ENCODE data around the gene TPM2. TPM values are rescaled to one million over a fixed set of nuclear protein-coding genes. Genes with fewer than 3 reads are reported as not detected.

TPM2 gene
- 463 TPM for polyA plus RNA-seq
- long read RNA-seq, donor 1, transcript TPM2-203 (9 exons, 1,183 nt), result major isoform, 66 of 122 reads
- long read RNA-seq, donor 1, partial matches to known transcripts, result 52 of 122 reads
- long read RNA-seq, donor 1, other reads (novel, unspliced or antisense), result 0 of 122 reads
- long read RNA-seq, donor 2, transcript TPM2-203 (9 exons, 1,183 nt), result major isoform, 141 of 285 reads
- long read RNA-seq, donor 2, partial matches to known transcripts, result 131 of 285 reads
- long read RNA-seq, donor 2, other reads (novel, unspliced or antisense), result 12 of 285 reads
- long read RNA-seq, donor 3, result 0 reads
- long read RNA-seq, donor 4, partial matches to known transcripts, result 0 of 1 reads
- long read RNA-seq, donor 4, other reads (novel, unspliced or antisense), result 0 of 1 reads
- long read RNA-seq, donor 5, transcript TPM2-203 (9 exons, 1,183 nt), result major isoform, 84 of 162 reads
- long read RNA-seq, donor 5, partial matches to known transcripts, result 58 of 162 reads
- long read RNA-seq, donor 5, other reads (novel, unspliced or antisense), result 14 of 162 reads
- long read RNA-seq, donor 6, transcript TPM2-203 (9 exons, 1,183 nt), result major isoform, 114 of 375 reads
- long read RNA-seq, donor 6, transcript TPM2-201 (9 exons, 1,018 nt), result minor isoform, 6 of 375 reads
- long read RNA-seq, donor 6, partial matches to known transcripts, result 231 of 375 reads
- long read RNA-seq, donor 6, other reads (novel, unspliced or antisense), result 22 of 375 reads
- long read RNA-seq, donor 7, transcript TPM2-201 (9 exons, 1,018 nt), result minor isoform, 5 of 335 reads
- long read RNA-seq, donor 7, transcript TPM2-203 (9 exons, 1,183 nt), result major isoform, 123 of 335 reads
- long read RNA-seq, donor 7, partial matches to known transcripts, result 187 of 335 reads
- long read RNA-seq, donor 7, other reads (novel, unspliced or antisense), result 17 of 335 reads
- long read RNA-seq, donor 8, transcript TPM2-203 (9 exons, 1,183 nt), result major isoform, 164 of 378 reads
- long read RNA-seq, donor 8, transcript TPM2-211 (9 exons, 1,392 nt), result minor isoform, 6 of 378 reads
- long read RNA-seq, donor 8, partial matches to known transcripts, result 187 of 378 reads
- long read RNA-seq, donor 8, other reads (novel, unspliced or antisense), result 17 of 378 reads
- long read RNA-seq, donor 9, transcript TPM2-203 (9 exons, 1,183 nt), result major isoform, 115 of 361 reads
- long read RNA-seq, donor 9, transcript TPM2-201 (9 exons, 1,018 nt), result minor isoform, 6 of 361 reads
- long read RNA-seq, donor 9, partial matches to known transcripts, result 228 of 361 reads
- long read RNA-seq, donor 9, other reads (novel, unspliced or antisense), result 8 of 361 reads
- long read RNA-seq, donor 10, transcript TPM2-203 (9 exons, 1,183 nt), result major isoform, 109 of 283 reads
- long read RNA-seq, donor 10, partial matches to known transcripts, result 152 of 283 reads
- long read RNA-seq, donor 10, other reads (novel, unspliced or antisense), result 21 of 283 reads
- long read RNA-seq, donor 11, transcript TPM2-203 (9 exons, 1,183 nt), result major isoform, 116 of 234 reads
- long read RNA-seq, donor 11, partial matches to known transcripts, result 104 of 234 reads
- long read RNA-seq, donor 11, other reads (novel, unspliced or antisense), result 10 of 234 reads

- H3K27ac ChIP-seq (ENCODE audit: low read length), result peak within 1 kb of the TSS; percentile 86
- peaks cover 13% of the 10 kb centered on the region for H3K36me3 ChIP-seq (ENCODE audit: control insufficient read depth, insufficient read depth, low read length)
- peaks cover 17% of the 10 kb centered on the region for H3K4me1 ChIP-seq (ENCODE audit: control insufficient read depth, insufficient read depth, low read length)
- peak; percentile 42 to 64 for DNase-seq
- peaks cover 9% of the 10 kb centered on the region for H3K9me3 ChIP-seq (ENCODE audit: control insufficient read depth, low read depth, low read length)
- peak within 1 kb of the TSS; percentile 78 for H3K4me3 ChIP-seq (ENCODE audit: low read length)
- H3K27me3 ChIP-seq (ENCODE audit: control insufficient read depth, insufficient read depth, low read length), result peaks cover 2% of the 10 kb centered on the region
- no CpG with 5 or more reads among the region's 61 CpGs for WGBS (ENCODE audit: insufficient coverage, low lambda C conversion rate)
These were observed at the start of gene TPM2 for GRCh38 chr9:35689542-35690293. TPM2 (minus strand) TSS chr9:35689925; CDS start chr9:35689817, 108 bp downstream.

GRCh38 chr9:35738924-35739323 is 49.2 kb upstream of the TPM2 start:
- no peak for DNase-seq
- no peak overlapping the region for H3K4me3 ChIP-seq (ENCODE audit: low read length)
- no peak overlapping the region for H3K27ac ChIP-seq (ENCODE audit: low read length)
- H3K27me3 ChIP-seq (ENCODE audit: control insufficient read depth, insufficient read depth, low read length), result no peaks in the 10 kb centered on the region
- peaks cover 92% of the 10 kb centered on the region for H3K36me3 ChIP-seq (ENCODE audit: control insufficient read depth, insufficient read depth, low read length)
- H3K4me1 ChIP-seq (ENCODE audit: control insufficient read depth, insufficient read depth, low read length), result peaks cover 2% of the 10 kb centered on the region
- H3K9me3 ChIP-seq (ENCODE audit: control insufficient read depth, low read depth, low read length), result no peaks in the 10 kb centered on the region
- WGBS (ENCODE audit: insufficient coverage, low lambda C conversion rate), result 100% methylated on average over 2 of the region's 7 CpGs

GRCh38 chr9:35738186-35738585 is 48.5 kb upstream of the TPM2 start:
- H3K4me3 ChIP-seq (ENCODE audit: low read length), result no peak overlapping the region
- peaks cover 85% of the 10 kb centered on the region for H3K36me3 ChIP-seq (ENCODE audit: control insufficient read depth, insufficient read depth, low read length)
- H3K9me3 ChIP-seq (ENCODE audit: control insufficient read depth, low read depth, low read length), result no peaks in the 10 kb centered on the region
- DNase-seq, result no peak
- H3K27me3 ChIP-seq (ENCODE audit: control insufficient read depth, insufficient read depth, low read length), result no peaks in the 10 kb centered on the region
- no CpG with 5 or more reads among the region's 4 CpGs for WGBS (ENCODE audit: insufficient coverage, low lambda C conversion rate)
- H3K4me1 ChIP-seq (ENCODE audit: control insufficient read depth, insufficient read depth, low read length), result peaks cover 9% of the 10 kb centered on the region
- no peak overlapping the region for H3K27ac ChIP-seq (ENCODE audit: low read length)

GRCh38 chr9:35737143-35737542 is 47.4 kb upstream of the TPM2 start:
- no peaks in the 10 kb centered on the region for H3K27me3 ChIP-seq (ENCODE audit: control insufficient read depth, insufficient read depth, low read length)
- no peak overlapping the region for H3K4me3 ChIP-seq (ENCODE audit: low read length)
- peaks cover 74% of the 10 kb centered on the region for H3K36me3 ChIP-seq (ENCODE audit: control insufficient read depth, insufficient read depth, low read length)
- DNase-seq, result no peak
- peaks cover 10% of the 10 kb centered on the region for H3K4me1 ChIP-seq (ENCODE audit: control insufficient read depth, insufficient read depth, low read length)
- H3K27ac ChIP-seq (ENCODE audit: low read length), result no peak overlapping the region
- H3K9me3 ChIP-seq (ENCODE audit: control insufficient read depth, low read depth, low read length), result no peaks in the 10 kb centered on the region
- WGBS (ENCODE audit: insufficient coverage, low lambda C conversion rate), result no CpG with 5 or more reads among the region's 7 CpGs

- Histone ChIP-seq H3K9me3 (ENCODE audit: control insufficient read depth, low read depth, low read length) (no peaks in the 10 kb centered on the region), H3K4me3 (ENCODE audit: low read length) (no peak overlapping the region), H3K27ac (ENCODE audit: low read length) (no peak overlapping the region), H3K27me3 (ENCODE audit: control insufficient read depth, insufficient read depth, low read length) (no peaks in the 10 kb centered on the region), H3K36me3 (ENCODE audit: control insufficient read depth, insufficient read depth, low read length) (peaks cover 66% of the 10 kb centered on the region), H3K4me1 (ENCODE audit: control insufficient read depth, insufficient read depth, low read length) (peaks cover 10% of the 10 kb centered on the region)
- 50% methylated on average over 2 of the region's 5 CpGs for WGBS (ENCODE audit: insufficient coverage, low lambda C conversion rate)
- DNase-seq, result peak; percentile 61 to 68
These were observed 46.5 kb upstream of the TPM2 start for GRCh38 chr9:35736201-35736633.

GRCh38 chr9:35734096-35734495 is 44.4 kb upstream of the TPM2 start:
- no CpG with 5 or more reads among the region's 3 CpGs for WGBS (ENCODE audit: insufficient coverage, low lambda C conversion rate)
- no peak for DNase-seq
- no peaks in the 10 kb centered on the region for H3K27me3 ChIP-seq (ENCODE audit: control insufficient read depth, insufficient read depth, low read length)
- no peak overlapping the region for H3K27ac ChIP-seq (ENCODE audit: low read length)
- H3K4me3 ChIP-seq (ENCODE audit: low read length), result no peak overlapping the region
- peaks cover 26% of the 10 kb centered on the region for H3K4me1 ChIP-seq (ENCODE audit: control insufficient read depth, insufficient read depth, low read length)
- H3K36me3 ChIP-seq (ENCODE audit: control insufficient read depth, insufficient read depth, low read length), result peaks cover 45% of the 10 kb centered on the region
- H3K9me3 ChIP-seq (ENCODE audit: control insufficient read depth, low read depth, low read length), result no peaks in the 10 kb centered on the region

GRCh38 chr9:35732800-35733541 is 43.2 kb upstream of the TPM2 start:
- DNase-seq, result peak; percentile 38 to 74
- no CpG with 5 or more reads among the region's 14 CpGs for WGBS (ENCODE audit: insufficient coverage, low lambda C conversion rate)

GRCh38 chr9:35732185-35732799 is 42.6 kb upstream of the TPM2 start, which contains the start of the genes CREB3 and TLN1:
CREB3 (plus strand) TSS chr9:35732666; CDS start chr9:35732773, 107 bp downstream.
TLN1 (minus strand) TSS chr9:35732195; CDS start chr9:35725694, 6,501 bp downstream.
- WGBS (ENCODE audit: insufficient coverage, low lambda C conversion rate), result no CpG with 5 or more reads among the region's 49 CpGs
- H3K27ac ChIP-seq (ENCODE audit: low read length), result peak within 1 kb of the TSS; percentile 93
- peak; percentile 98 to 100 for DNase-seq
- H3K36me3 ChIP-seq (ENCODE audit: control insufficient read depth, insufficient read depth, low read length), result peaks cover 27% of the 10 kb centered on the region
- peaks cover 42% of the 10 kb centered on the region for H3K4me1 ChIP-seq (ENCODE audit: control insufficient read depth, insufficient read depth, low read length)
- peak within 1 kb of the TSS; percentile 69 for H3K4me3 ChIP-seq (ENCODE audit: low read length)
- no peaks in the 10 kb centered on the region for H3K9me3 ChIP-seq (ENCODE audit: control insufficient read depth, low read depth, low read length)
- no peaks in the 10 kb centered on the region for H3K27me3 ChIP-seq (ENCODE audit: control insufficient read depth, insufficient read depth, low read length)

More at GRCh38 chr9:35732800-35733541, 43.2 kb upstream of the TPM2 start:
- peaks cover 34% of the 10 kb centered on the region for H3K36me3 ChIP-seq (ENCODE audit: control insufficient read depth, insufficient read depth, low read length)
- peaks cover 36% of the 10 kb centered on the region for H3K4me1 ChIP-seq (ENCODE audit: control insufficient read depth, insufficient read depth, low read length)
- H3K27ac ChIP-seq (ENCODE audit: low read length), result peak overlapping the region; percentile 93
- no peaks in the 10 kb centered on the region for H3K9me3 ChIP-seq (ENCODE audit: control insufficient read depth, low read depth, low read length)
- H3K4me3 ChIP-seq (ENCODE audit: low read length), result peak overlapping the region; percentile 69
- no peaks in the 10 kb centered on the region for H3K27me3 ChIP-seq (ENCODE audit: control insufficient read depth, insufficient read depth, low read length)
